H1 (cell line): Measurements from ENCODE around the gene LRFN3. TPM values are rescaled to one million over a fixed set of nuclear protein-coding genes. Genes with fewer than 3 reads are reported as not detected.

Source experiments
- POLR2AphosphoS5 ChIP-seq: IDR thresholded peaks from 2 replicates; pipeline ENCODE4 v1.6.1; 2011; ENCODE audit warnings: low read depth, low read length
- polyA plus RNA-seq, 7 experiments: library from polyadenylated mRNA; depleted of rRNA in 3 of 7; stranded (reverse) in 5 of 7; unstranded in 2 of 7; fragments of >200 nt in 5 of 7; fragments of 200-250 nt in 2 of 7; gene quantifications; 1 replicate in 5 of 7; 2 replicates in 1 of 7; 4 replicates in 1 of 7; pipeline versions ENCODE4 v1.2.1 to v1.2.3, GENCODE V29; 2011 to 2013; ENCODE audit warnings: missing spikeins in 2 of 7, mixed read lengths in 2 of 7
- total RNA-seq: library from RNA; stranded (reverse); fragmentation: NEBNext Ultra II Directional; extraction: Animal tissue kit (Norgen Biotek cat#: 25700); gene quantifications from 2 replicates; pipeline ENCODE4 v1.2.1, GENCODE V29; 2021

LRFN3 gene
- total and polyA plus RNA-seq, 2 of the 8 experiments (the other 6 are each of a cell fraction or from before 2014, with no cell fraction given), result 4.6 to 16.8 TPM

DNA sequence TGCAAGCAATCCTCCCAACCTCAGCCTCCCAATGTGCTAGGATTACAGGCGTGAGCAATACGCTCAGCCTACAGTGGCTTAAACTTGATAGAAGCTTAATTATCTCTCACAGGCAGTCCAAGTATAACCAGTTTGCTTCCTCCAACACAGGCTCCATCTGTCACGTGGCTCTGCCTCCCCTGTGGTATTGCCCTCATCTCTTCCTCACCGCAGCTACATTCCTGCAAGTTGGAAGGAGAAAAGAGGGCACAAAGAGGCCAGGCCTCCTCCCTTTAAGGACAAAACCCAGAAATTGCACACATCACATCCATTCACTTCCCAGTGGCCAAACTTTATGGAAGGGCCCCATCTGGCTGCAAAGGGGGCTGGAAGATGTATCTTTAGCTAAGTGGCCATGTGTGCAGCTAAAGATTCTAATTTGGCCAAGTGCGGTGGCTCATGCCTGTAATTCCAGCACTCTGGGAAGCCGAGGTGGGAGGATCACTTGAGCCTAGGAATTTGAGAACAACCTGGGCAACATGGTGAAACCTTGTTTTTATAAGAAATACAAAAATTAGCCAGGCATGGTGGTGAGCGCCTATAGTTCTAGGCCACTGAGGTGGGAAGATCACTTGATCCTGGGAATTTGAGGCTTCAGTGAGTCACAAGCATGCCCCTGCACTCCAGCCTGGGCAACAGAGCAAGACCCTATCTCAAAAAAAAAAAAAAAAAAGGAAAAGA, 55.7 kb downstream of the LRFN3 start (continued):
- TF ChIP-seq POLR2AphosphoS5, result no peak
- TF ChIP-seq, all 59 proteins: peak for 0
